SK-N-DZ (cell line): ENCODE measurements around the gene PRADC1.

Source experiments
- DNase-seq: peaks from one replicate; pipeline ENCODE4 v3.0.0-alpha.2; 2015; ENCODE audit warnings: low spot score

Gene PRADC1

DNA sequence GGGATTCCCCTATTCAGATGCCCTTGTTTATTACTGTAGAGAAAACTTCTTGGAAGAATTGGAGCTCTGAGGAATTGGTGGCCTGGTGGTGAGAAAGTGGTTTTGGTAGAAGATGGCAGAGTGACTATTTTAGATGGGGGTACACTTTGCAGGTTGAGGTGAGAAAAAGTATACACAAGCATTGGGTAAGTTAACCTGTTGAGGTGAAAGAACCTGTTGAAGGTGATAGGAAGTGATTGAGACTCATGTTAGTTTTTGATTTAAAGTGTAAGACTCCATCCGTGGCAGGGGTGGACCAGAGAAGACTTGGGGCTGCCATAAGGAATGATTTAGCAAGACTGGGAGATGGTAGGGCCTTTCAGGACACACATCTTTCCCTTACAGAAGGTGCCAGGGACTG lies 4.1 kb upstream of the PRADC1 start:
- no peak for DNase-seq

DNA sequence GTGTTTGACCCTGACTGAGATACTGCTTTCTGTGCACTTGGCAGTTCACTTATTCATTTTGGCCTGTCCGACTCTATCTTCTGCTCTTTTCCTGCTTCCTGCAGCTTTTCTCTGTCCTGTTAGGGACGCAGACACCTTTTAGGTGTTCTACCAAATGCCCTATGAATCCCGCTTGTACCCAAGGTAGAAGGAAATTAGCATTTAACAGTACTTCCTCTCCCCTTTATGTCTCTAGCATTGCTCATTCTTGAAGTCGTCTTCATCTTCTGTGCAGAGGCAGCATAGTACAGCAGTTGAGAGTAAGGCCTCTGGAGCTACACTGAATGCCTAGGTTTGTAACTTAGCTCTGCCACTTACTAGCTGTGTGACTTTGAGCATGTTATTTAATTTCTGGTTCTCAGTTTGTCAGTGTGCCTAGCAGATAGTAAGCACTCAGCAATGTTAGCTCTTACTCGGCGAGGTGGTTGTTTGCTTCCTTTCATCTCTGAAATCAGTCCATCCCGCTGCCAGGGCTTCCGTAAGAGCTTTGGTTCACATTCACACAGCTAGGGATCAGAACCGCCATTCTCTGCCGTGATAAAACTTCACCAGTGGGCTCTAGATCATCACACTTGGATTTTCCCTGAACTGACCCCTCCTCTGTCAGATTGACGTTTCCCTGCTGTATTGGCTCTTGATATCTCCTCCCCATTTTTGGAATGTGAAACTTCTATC lies 2.4 kb upstream of the PRADC1 start:
- no peak for DNase-seq

DNA sequence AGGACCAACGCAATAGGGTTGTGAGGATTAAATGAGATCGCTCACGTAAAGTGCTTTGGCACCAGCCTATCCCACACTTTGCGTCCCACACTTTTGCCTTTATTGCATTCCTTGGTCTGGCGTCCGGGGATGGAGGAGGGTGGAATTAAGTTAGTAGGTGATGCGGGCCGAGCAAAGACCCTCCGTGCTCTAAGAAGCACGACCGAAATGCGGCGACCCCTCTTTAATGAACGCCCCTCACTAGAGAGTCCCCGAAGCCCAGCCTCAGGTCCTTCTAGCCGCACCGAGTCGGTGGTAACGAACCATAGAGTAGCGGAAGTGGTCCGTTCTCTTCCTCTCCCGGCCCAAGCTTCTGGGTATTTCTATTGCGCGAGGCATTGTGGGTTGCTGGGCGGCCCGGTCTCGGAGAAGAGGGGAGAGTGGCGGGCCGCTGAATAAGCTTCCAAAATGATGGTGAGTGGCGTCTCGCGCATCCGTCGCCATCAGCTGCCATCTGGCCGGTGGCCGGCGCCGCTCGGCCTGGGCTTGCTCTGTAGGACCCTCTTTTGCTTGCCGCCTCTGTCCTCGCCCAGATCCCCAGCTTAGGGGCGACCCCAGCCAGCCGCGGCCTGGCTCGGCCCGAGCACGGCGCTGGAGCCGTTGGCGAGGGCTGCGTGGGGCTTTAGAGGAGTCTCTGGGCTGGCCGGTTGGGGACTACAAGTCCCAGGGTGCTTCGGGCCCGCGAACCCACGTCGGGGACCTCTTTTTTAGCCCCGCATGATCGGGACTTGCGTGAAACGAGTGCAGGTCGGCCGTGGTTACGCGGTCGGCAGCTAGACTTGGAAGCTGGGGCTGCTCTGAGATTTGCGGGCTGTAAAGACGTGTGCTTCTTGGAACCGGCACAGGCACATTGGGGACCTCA lies 1.1 kb upstream of the PRADC1 start, which contains the start of gene CCT7:
TSS of gene CCT7 (plus strand) at position 377 of the 901 bp plus-strand sequence. CDS start at position 448, 71 bp downstream.
- DNase-seq: peak; percentile 93

DNA sequence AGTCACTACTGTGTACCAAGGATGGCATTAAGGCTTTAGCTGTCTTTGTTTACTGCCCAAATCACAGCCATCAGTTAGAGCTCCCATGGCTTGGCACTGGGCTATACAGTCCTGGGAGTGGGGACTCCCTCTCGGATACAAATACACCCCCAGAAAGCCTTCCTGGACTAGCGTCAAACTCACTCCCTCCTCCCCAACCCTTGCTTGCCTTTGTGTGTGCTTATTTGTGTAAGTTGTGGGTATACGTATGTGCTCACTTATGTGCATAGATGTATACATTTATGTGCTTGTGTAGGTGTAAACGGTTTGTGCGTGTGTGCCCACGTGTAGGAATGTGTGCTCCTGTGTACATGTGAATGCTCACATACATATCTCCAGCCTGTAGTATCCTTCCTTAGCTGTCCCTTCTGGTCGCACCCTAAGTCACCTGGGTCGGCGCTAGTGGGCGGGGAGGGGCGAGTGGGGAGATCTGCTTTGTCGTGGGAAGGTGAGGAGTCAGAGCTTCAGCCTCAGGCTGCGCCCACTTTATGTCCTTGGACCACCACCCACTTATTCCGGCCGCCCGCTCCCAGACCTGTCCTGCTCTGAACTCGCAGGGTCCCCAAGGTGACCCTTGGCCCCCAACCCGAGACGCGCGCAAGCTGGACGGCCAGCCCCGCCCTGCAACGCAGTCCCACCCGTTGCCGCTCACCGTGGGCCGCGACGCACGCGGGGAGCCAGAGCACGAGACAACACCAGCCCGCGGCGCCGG lies 461 bp downstream of the PRADC1 start:
- DNase-seq: peak; percentile 35

DNA sequence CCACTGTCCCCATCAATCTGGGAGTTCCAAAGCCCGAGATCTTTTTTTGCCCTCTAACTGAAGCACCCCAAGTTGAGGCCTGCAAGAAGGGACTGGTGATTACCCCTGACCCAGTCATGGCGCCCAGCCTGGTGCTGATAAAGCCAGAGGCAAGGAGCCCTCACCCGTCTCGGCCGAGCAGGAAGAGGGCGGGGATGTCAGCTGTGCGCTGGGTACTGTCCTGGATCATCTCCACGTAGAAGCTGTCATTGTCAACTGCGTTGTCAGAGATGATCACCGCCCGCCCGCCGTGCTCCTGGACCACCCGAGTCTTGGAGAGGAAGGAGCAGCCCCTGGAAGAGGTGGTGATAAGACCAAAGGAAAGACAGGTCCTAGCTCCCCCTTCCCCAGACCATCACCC lies 4.4 kb downstream of the PRADC1 start:
- DNase-seq: no peak

DNA sequence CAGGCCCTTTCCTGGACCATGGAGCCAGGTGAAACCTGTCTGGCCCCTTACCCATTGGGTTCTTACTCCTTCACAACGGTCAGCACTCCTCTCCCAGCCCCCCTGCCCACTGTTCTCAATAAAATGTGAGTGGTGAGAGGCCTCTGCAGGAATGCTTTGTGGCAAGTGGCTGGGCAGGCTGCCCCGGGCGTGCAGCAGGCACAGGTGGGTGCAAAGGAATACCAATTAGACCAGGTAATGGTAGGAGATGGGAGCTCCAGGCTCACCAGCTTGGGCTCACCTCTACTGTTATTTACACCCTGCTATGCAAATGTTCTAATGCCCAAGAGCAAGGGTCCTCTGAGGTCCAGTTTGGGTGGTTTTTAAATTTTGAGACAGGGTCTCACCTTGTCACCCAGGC lies 6.0 kb downstream of the PRADC1 start:
- no peak for DNase-seq

DNA sequence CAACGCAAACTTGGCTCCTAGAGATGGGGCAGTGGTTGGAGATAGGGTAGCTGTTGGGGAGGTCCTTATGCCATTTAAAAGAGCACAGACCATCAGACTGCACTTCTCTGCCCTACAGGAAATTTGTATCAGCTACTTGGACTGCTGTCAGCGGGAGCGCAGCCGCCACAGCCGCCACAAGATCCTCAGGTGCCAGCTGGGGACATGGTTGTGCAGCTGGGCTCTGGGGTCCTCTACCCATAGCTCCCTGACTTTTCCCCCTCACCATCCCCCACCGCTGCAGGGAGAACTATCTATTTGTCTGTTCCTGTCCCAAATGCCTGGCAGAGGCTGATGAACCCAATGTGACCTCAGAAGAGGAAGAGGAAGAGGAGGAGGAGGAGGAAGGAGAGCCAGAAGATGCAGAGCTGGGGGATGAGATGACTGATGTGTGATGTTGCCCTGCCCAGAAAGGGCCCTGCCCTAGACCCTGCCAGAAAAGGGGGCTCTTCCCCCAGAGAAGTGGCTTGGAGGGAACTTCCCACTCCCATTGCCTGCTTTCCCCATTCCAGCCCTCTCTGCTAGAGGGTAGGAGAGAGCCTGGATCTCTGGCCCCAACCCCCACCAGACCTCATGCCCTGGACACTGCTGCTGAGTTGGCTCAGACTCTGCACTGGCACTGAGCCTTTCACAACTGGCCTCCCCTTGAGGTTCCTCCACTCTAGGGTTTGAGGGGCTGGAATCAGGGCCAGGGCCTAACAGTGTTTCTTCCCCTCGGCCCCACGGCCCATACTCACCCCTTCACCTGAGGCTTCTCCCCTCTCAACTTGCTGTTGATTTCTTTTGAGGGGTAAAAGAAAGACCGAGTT lies 7.3 kb downstream of the PRADC1 start:
- no peak for DNase-seq

DNA sequence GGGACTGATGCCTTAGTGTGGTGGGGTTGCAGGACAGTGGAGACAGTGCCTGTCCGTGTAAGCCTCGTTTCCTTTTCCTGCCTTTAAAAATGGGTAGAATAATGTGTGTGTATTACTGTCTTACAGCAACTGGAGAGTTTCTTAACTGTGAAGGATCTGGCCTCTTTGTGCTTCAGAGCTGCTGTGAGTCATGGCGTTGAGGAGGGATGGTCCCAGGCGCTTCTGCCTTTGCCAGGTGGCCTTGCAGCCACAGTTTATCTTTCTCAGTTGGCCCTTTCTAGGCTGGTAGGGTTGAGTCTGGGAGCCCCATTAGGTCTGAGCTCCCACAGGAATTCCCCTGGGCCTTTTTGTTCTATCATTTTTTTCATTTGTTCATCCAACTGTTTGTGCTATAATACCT lies 9.2 kb downstream of the PRADC1 start:
- DNase-seq: no peak

DNA sequence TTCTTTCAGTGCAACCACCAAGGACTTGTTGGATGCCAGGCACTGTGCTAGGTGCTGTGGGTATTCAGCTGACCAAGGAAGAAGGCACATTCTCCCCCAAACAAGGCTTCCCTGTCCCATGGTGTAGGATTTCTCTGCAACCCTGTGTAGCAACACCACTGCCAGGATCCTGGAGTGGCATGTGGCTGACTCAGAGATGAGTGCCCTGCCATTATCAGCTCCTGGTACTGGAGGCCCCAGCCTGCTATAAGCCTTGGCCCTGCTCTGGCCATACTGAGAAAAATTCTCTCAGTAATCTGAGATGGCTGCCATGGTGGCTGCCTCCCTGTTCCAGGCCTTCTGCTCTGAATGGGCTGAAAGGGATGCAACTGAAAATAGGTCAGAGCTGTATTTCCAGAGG lies 14.7 kb downstream of the PRADC1 start:
- DNase-seq: no peak

DNA sequence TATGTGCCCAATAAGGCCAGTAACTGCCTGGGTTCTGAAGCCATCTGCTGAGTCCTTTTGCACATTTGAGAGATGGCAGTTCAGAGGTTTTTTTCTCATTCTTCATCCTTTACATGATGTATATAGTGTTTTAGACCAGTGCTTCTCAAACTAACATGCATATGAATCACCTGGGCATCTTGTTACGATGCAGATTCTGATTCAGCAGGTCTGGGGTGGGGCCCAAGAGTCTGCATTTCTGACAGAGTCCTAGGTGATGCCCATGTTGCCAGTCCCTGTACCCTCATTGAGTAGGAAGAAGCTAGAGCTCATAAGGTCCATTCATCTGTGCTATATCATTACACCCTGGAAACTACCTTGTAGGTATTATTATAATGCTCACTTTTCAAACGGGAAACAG lies 15.2 kb downstream of the PRADC1 start:
- DNase-seq: no peak

DNA sequence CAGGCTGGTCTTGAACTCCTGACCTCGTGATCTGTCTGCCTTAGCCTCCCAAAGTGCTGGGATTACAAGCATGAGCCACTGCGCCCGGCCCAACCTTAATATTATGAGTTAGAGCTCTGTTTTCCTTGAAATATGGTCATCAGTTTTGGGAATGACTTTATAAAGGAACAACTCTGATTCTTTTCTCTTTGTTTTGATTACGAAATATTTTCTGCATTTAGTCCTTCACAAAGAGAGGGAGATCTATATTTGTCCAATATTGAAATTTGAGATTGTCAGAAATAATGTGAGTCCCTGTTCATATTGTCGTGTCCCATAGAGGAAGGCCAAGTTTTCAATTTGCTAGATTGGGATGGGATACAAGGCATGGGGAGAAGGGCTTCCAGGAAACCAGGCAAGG lies 15.9 kb downstream of the PRADC1 start:
- DNase-seq: no peak

DNA sequence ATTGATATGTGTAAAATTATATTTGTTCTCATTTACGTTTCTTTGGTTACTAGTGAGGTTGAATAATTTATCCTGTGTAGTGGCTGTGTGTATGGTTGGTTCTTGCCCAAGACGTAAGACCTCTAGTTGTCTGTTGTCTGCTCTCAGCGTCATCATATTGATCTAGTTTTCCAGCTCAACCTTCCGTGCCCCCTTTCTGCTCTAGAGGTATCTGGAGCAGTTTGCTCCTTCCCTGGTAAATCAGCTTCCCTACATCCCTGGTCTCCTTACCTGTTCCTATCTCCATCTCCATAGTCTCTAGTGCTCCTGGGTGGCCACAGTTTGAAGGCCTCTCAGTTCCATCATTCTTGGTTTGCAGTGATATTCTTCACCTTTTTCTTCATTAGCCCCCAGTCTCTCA lies 17.8 kb downstream of the PRADC1 start:
- no peak for DNase-seq

DNA sequence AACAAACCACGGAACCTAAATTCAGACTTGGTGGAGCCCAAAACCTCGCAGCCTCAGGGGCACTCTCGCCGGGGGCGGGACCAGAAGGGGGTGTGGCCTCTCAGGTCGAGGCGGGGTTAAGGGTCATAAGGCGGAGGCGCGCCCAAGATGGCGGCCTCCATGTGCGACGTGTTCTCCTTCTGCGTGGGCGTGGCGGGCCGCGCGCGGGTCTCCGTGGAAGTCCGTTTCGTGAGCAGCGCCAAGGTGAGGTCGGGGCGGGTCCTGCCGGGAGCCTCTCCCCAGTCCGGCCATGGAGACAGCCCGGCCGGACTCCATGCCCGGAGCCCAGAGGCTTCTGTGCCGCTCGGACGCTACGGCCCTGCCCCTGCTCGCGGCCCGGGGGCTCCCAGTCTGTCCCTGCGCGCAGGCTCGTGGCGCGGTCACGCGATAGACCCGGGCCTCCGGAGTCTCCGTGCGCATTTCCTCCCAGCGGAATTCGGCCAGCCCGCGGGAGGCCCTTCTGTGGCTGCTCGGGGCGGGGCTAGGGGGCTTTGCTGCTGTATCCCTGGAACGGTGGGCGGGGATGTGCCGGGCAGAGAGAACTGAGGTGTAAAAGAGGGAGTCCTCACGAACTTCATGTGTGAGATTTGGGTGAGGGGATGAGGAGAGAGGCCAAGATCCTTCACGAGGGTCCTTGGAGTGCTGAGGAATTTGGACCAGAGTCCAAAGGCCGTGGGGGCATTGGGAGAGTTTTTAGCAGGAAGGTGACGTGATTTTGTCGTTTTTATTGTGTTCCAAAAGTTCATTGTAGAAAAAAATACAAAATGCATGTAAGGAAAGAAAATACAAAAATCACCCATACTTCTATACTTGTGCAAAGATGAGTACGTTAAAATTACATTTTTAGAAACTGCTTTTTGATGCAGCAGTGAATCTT lies 18.7 kb downstream of the PRADC1 start, which contains the start of gene SMYD5:
TSS of gene SMYD5 (plus strand) at position 126 of the 916 bp plus-strand sequence. CDS start at position 148, 22 bp downstream.
- DNase-seq: peak; percentile 88

DNA sequence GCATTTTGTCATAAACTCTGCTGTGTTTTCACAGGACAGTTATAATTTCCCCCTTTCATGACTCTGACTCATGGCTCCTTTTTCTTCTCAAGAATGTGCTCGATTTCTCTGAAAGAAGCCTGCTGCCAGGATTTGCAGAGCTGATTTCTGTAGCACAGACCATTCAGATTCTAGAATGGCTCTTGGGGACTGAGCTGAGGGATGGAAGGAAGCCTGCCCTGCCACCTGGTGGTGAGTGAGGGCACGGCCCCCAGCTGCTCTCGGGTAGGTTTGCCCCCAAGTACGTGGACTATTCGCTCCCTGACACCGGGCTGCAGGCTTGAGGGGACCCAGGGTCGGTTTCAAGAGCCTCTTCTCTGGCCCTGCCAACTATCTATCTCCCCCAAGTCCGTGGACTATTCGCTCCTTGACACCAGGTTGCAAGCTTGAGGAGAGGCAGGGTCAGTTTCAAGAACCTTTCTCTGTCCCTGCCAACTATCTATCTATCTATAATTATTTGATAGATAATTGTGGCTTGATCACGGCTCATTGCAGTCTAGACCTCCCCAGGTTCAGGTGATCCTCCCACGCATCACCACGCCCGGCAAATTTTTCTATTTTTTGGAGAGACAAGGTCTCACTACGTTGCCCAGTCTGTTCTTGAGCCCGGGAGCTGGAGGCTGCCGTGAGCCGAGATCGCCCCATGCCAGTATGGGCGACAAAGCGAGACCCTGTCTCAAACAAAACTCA lies 20.4 kb downstream of the PRADC1 start:
- DNase-seq: peak; percentile 76

DNA sequence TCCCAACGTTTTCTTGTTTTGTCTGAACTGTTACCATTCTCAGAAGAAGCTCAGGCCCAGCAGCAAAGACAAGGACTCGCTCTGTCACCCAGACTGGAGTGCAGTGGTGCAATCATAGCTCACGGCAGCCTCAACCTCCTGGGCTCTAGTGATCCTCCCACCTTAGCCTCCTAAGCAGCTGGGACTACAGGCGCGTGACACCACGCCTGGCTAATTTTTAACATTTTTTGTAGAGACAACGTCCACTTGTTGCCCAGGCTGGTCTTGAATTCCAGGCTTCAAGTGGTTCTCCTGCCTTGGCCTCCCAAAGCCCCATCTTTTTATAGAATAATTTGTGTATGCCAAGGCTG lies 21.0 kb downstream of the PRADC1 start:
- DNase-seq: no peak

DNA sequence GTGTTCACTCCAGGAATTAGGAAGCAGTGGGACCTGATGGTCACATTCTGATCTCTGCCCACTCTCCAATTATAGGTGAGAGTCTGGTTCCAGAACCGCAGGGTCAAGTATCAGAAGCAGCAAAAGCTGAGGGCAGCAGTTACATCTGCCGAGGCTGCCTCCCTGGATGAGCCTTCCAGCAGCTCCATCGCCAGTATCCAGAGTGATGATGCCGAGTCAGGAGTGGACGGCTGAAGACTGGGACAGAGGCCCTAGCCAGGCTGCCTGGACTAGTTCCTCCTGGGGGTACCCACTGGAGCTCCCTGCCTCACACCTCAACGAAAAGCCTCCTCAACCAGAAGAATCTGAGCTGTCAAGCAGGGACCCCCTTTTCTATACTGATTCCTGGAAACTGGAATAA lies 22.3 kb downstream of the PRADC1 start:
- DNase-seq: no peak

DNA sequence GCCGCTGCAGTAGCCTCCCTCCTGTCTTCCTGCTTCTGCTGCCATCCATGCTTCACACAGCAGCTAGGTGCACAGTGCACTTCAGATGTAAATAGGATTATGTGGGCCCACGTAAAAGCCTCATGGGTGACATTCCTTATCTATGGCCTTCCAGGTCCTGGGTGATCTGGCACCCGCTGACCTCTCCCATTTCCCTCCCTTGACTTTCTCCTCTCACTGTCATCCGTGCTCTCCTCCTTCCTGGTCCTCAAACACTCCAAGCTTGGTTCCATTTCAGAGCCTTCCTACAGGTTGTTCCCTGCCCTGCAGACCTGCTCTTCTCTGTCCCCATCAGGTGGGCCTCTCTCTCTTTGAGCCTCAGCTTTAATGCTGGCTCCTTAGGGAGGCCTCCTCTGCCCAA lies 23.0 kb downstream of the PRADC1 start:
- DNase-seq: no peak

DNA sequence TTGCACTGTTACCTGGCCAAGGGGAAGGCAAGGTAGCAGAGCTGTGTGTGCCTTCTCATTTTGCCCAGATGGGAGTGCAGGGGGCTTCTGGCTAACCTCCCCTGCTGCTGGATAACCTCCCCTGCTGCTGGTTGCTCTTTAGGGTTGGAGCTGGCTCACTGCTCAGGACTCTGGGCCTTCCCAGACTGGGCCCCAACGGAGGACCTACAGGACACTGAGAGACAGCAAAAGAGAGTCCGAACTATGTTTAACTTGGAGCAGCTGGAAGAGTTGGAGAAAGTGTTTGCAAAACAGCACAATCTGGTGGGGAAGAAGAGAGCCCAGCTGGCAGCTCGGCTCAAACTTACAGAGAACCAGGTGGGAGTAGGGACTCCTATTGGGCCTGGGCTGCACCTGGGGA lies 24.8 kb downstream of the PRADC1 start:
- DNase-seq: no peak

DNA sequence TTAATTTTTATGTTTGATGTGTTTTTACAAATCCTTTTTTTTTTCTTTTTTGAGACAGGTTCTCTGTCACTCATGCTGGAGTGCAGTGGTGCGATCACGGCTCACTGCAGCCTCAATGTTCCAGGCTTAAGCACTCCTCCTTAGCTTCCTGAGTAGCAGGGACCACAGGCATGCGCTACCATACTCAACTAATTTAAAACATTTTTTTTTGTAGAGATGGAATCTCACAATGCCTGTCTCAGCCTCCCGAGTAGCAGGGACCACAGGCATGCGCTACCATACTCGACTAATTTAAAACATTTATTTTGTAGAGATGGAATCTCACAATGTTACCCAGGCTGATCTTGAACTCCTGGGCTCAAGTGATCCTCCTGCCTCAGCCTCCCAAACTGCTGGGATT lies 27.4 kb downstream of the PRADC1 start:
- DNase-seq: no peak
